SK-N-SH treated with all-trans-retinoic acid at 6 μM for 48 hours (cell line): ENCODE results near the gene RPP30.
"Not testable (repeated sequence)": the region's sequence is repeated elsewhere in the genome, so short reads cannot be mapped to it uniquely, and the experiment has no call there.

Experiments
- ATAC-seq: fragments of 200-7000 bp; cut with Tn5 transposase; 3 replicates; pipeline ENCODE4 v1.9.1; 2020; ENCODE audit warnings: mild to moderate bottlenecking, moderate library complexity
- CREB5 ChIP-seq: fragments of 250-450 bp; sonication (Bioruptor Pico); IDR thresholded peaks from 2 replicates; pipeline ENCODE4 v1.5.1; 2020; ENCODE audit warnings: low read depth, mild to moderate bottlenecking, moderate library complexity
- CSDC2 ChIP-seq: fragments of 250-450 bp; sonication (Bioruptor Pico); IDR thresholded peaks from 2 replicates; pipeline ENCODE4 v1.5.0; 2020; ENCODE audit warnings: mild to moderate bottlenecking, moderate library complexity
- CSRNP3 ChIP-seq: fragments of 250-450 bp; sonication (Bioruptor Pico); IDR thresholded peaks from 2 replicates; pipeline ENCODE4 v1.5.1; 2021; ENCODE audit warnings: mild to moderate bottlenecking, moderate library complexity
- ESRRG ChIP-seq: fragments of 250-450 bp; sonication (Bioruptor Pico); IDR thresholded peaks from 2 replicates; pipeline ENCODE4 v1.6.1; 2021; ENCODE audit warnings: mild to moderate bottlenecking
- GLIS3 ChIP-seq: fragments of 250-450 bp; sonication (Bioruptor Pico); IDR thresholded peaks from 2 replicates; pipeline ENCODE4 v1.5.0; 2020; ENCODE audit warnings: mild to moderate bottlenecking, moderate library complexity
- ISL1 ChIP-seq: fragments of 250-450 bp; sonication (Bioruptor Pico); IDR thresholded peaks from 2 replicates; pipeline ENCODE4 v2.1.2; 2022; ENCODE audit warnings: mild to moderate bottlenecking, moderate library complexity
- OSR1 ChIP-seq: fragments of 250-450 bp; sonication (Bioruptor Pico); IDR thresholded peaks from 2 replicates; pipeline ENCODE4 v1.8.0; 2022; ENCODE audit warnings: moderate library complexity, mild to moderate bottlenecking, inconsistent platforms
- PATZ1 ChIP-seq: fragments of 250-450 bp; sonication (Bioruptor Pico); IDR thresholded peaks from 2 replicates; pipeline ENCODE4 v1.8.0; 2020; ENCODE audit warnings: mild to moderate bottlenecking, moderate library complexity, borderline replicate concordance
- POU6F1 ChIP-seq: fragments of 250-450 bp; sonication (Bioruptor Pico); IDR thresholded peaks from 2 replicates; pipeline ENCODE4 v1.8.0; 2021; ENCODE audit warnings: low read depth, mild to moderate bottlenecking, moderate library complexity, borderline replicate concordance
- PPARA ChIP-seq: fragments of 250-450 bp; sonication (Bioruptor Pico); IDR thresholded peaks from 2 replicates; pipeline ENCODE4 v1.5.0; 2020; ENCODE audit warnings: mild to moderate bottlenecking, borderline replicate concordance
- RARB ChIP-seq: fragments of 250-450 bp; sonication (Bioruptor Pico); IDR thresholded peaks from 2 replicates; pipeline ENCODE4 v1.8.0; 2021; ENCODE audit warnings: mild to moderate bottlenecking, moderate library complexity
- SNAI2 ChIP-seq: fragments of 250-450 bp; sonication (Bioruptor Pico); IDR thresholded peaks from 2 replicates; pipeline ENCODE4 v1.5.0; 2020; ENCODE audit warnings: mild to moderate bottlenecking, moderate library complexity
- TCF4 ChIP-seq: fragments of 250-450 bp; sonication (Bioruptor Pico); IDR thresholded peaks from 2 replicates; pipeline ENCODE4 v1.8.0; 2021; ENCODE audit warnings: mild to moderate bottlenecking, moderate library complexity, borderline replicate concordance
- TOX ChIP-seq: fragments of 250-450 bp; sonication (Bioruptor Pico); IDR thresholded peaks from 2 replicates; pipeline ENCODE4 v1.8.0; 2021; ENCODE audit warnings: mild to moderate bottlenecking, moderate library complexity, borderline replicate concordance
- TSHZ2 ChIP-seq: fragments of 250-450 bp; sonication (Bioruptor Pico); IDR thresholded peaks from 2 replicates; pipeline ENCODE4 v1.5.0; 2020; ENCODE audit warnings: mild to moderate bottlenecking, moderate library complexity
- ZFP3 ChIP-seq: fragments of 250-450 bp; sonication (Bioruptor Pico); IDR thresholded peaks from 2 replicates; pipeline ENCODE4 v1.5.0; 2020; ENCODE audit warnings: mild to moderate bottlenecking, moderate library complexity
- ZFP30 ChIP-seq: fragments of 450-650 bp; formaldehyde crosslinking; IDR thresholded peaks from 2 replicates; pipeline ENCODE4 v1.5.0; 2022; ENCODE audit warnings: mild to moderate bottlenecking, moderate library complexity
- ZNF565 ChIP-seq: fragments of 450-650 bp; formaldehyde crosslinking; conservative IDR thresholded peaks from 2 replicates; pipeline ENCODE4 v1.5.0; 2020; ENCODE audit warnings: low read depth, mild to moderate bottlenecking, moderate library complexity
- ZNF70 ChIP-seq: fragments of 450-650 bp; formaldehyde crosslinking; IDR thresholded peaks from 2 replicates; pipeline ENCODE4 v1.5.0; 2020; ENCODE audit warnings: mild to moderate bottlenecking, moderate library complexity
- ZNF8 ChIP-seq: fragments of 450-650 bp; formaldehyde crosslinking; IDR thresholded peaks from 2 replicates; pipeline ENCODE4 v1.5.0; 2020; ENCODE audit warnings: mild to moderate bottlenecking, moderate library complexity

The RPP30 gene

GRCh38 chr10:90937645-90938258 lies 66.0 kb downstream of the RPP30 start:
- no peak for TF ChIP-seq CSRNP3 (CRISPR knock-in tag)
- no peak for TF ChIP-seq RARB (CRISPR knock-in tag)
- TF ChIP-seq ISL1: peak; percentile 38; the same call in 1 of the 2 replicates
- no peak for TF ChIP-seq TOX (CRISPR knock-in tag)
- peak; percentile 65 for ATAC-seq

- TF ChIP-seq TCF4 (CRISPR knock-in tag): no peak
- TF ChIP-seq TOX (CRISPR knock-in tag): no peak
- TF ChIP-seq ZNF8 (CRISPR knock-in tag): no peak
- ATAC-seq: no peak
These were observed 67.3 kb downstream of the RPP30 start for GRCh38 chr10:90939116-90939515.

- no peak for ATAC-seq
- TF ChIP-seq ZNF8 (CRISPR knock-in tag): no peak
- no peak for TF ChIP-seq CREB5 (CRISPR knock-in tag)
- TF ChIP-seq ESRRG (CRISPR knock-in tag): no peak
- no peak for TF ChIP-seq CSDC2 (CRISPR knock-in tag)
- no peak for TF ChIP-seq POU6F1
- TF ChIP-seq ZNF70 (CRISPR knock-in tag): no peak
- no peak for TF ChIP-seq CSRNP3 (CRISPR knock-in tag)
- no peak for TF ChIP-seq PATZ1 (CRISPR knock-in tag)
- TF ChIP-seq PPARA (CRISPR knock-in tag): no peak
- no peak for TF ChIP-seq TCF4 (CRISPR knock-in tag)
- no peak for TF ChIP-seq ZFP30 (CRISPR knock-in tag)
- TF ChIP-seq SNAI2 (CRISPR knock-in tag): no peak
- no peak for TF ChIP-seq TSHZ2 (CRISPR knock-in tag)
- TF ChIP-seq GLIS3 (CRISPR knock-in tag): no peak
- no peak for TF ChIP-seq OSR1
- no peak for TF ChIP-seq ZFP3 (CRISPR knock-in tag)
- TF ChIP-seq ZNF565 (CRISPR knock-in tag): no peak
These were observed 67.9 kb downstream of the RPP30 start for GRCh38 chr10:90939648-90940047.

- ATAC-seq: not testable (repeated sequence)
These were observed 71.2 kb downstream of the RPP30 start for GRCh38 chr10:90942980-90943379.
